GM12891 (cell line): Measurements from ENCODE around the gene ZFYVE1.

ENCODE experiments used
- PAX5 ChIP-seq: IDR thresholded peaks from 2 replicates; pipeline ENCODE4 v1.6.1; 2011; ENCODE audit warnings: low read length, moderate library complexity, mild to moderate bottlenecking; ENCODE audit not compliant: insufficient read depth, severe bottlenecking
- POLR2A ChIP-seq: IDR thresholded peaks from 2 replicates; pipeline ENCODE4 v1.6.1; 2011; ENCODE audit warnings: low read depth, low read length, control low read depth
- POLR2AphosphoS5 ChIP-seq: IDR thresholded peaks from 2 replicates; pipeline ENCODE4 v1.6.1; 2011; ENCODE audit warnings: low read depth, low read length, control low read depth
- POU2F2 ChIP-seq: IDR thresholded peaks from 2 replicates; pipeline ENCODE4 v1.6.1; 2011; ENCODE audit warnings: low read depth, mild to moderate bottlenecking, control low read depth, low read length, moderate library complexity
- SPI1 ChIP-seq: IDR thresholded peaks from 2 replicates; pipeline ENCODE4 v1.6.1; 2011; ENCODE audit warnings: low read depth, low read length, control low read depth
- TAF1 ChIP-seq: IDR thresholded peaks from 2 replicates; pipeline ENCODE4 v1.6.1; 2011; ENCODE audit warnings: low read depth, low read length, control low read depth

GRCh38 chr14:72996916-72997315 is 30.0 kb downstream of the ZFYVE1 start:
- TF ChIP-seq POLR2AphosphoS5 (no peak), SPI1 (no peak), POLR2A (no peak), TAF1 (no peak), POU2F2 (no peak), PAX5 (no peak)
